Endothelial cell (in vitro differentiated cells): ENCODE measurements around the gene MUL1. TPM values are rescaled to one million over a fixed set of nuclear protein-coding genes. Genes with fewer than 3 reads are reported as not detected.

Source experiments
- DNase-seq: peaks from one replicate; pipeline ENCODE4 v3.0.0; 2021; ENCODE audit warnings: low spot score
- H3K27ac Mint-ChIP-seq: one replicate; pipeline ENCODE4 v1.8.0; 2021; ENCODE audit warnings: mixed read lengths, inconsistent platforms; ENCODE audit not compliant: unreplicated experiment
- H3K27me3 Mint-ChIP-seq: one replicate; pipeline ENCODE4 v1.8.0; 2021; ENCODE audit warnings: mild to moderate bottlenecking, moderate library complexity, mixed read lengths, inconsistent platforms; ENCODE audit not compliant: unreplicated experiment
- H3K36me3 Mint-ChIP-seq: one replicate; pipeline ENCODE4 v1.8.0; 2021; ENCODE audit warnings: mild to moderate bottlenecking, low read depth, mixed read lengths, inconsistent platforms; ENCODE audit not compliant: unreplicated experiment
- H3K4me1 Mint-ChIP-seq: one replicate; pipeline ENCODE4 v1.8.0; 2021; ENCODE audit warnings: mild to moderate bottlenecking, mixed read lengths, inconsistent platforms; ENCODE audit not compliant: unreplicated experiment
- H3K4me3 Mint-ChIP-seq: one replicate; pipeline ENCODE4 v1.8.0; 2021; ENCODE audit warnings: mild to moderate bottlenecking, mixed read lengths, inconsistent platforms; ENCODE audit not compliant: unreplicated experiment
- H3K9me3 Mint-ChIP-seq: one replicate; pipeline ENCODE4 v1.8.0; 2021; ENCODE audit warnings: mixed read lengths, inconsistent platforms; ENCODE audit not compliant: unreplicated experiment
- total RNA-seq: library from RNA; stranded (reverse); fragmentation: NEBNext Ultra II Directional; extraction: Animal tissue kit (Norgen Biotek cat#: 25700); gene quantifications from one replicate; pipeline ENCODE4 v1.2.1, GENCODE V29; 2021; ENCODE audit not compliant: unreplicated experiment
- TF ChIP-seq, protein P1 (sequence below): fragments of 200-600 bp; sonication (generic); IDR thresholded peaks from one replicate; pipeline ENCODE4 v1.5.0; 2021; ENCODE audit warnings: antibody characterized with exemption; ENCODE audit not compliant: unreplicated experiment

Gene MUL1
- total RNA-seq, 1 donor from 2014 or later = 31.5 TPM

DNA sequence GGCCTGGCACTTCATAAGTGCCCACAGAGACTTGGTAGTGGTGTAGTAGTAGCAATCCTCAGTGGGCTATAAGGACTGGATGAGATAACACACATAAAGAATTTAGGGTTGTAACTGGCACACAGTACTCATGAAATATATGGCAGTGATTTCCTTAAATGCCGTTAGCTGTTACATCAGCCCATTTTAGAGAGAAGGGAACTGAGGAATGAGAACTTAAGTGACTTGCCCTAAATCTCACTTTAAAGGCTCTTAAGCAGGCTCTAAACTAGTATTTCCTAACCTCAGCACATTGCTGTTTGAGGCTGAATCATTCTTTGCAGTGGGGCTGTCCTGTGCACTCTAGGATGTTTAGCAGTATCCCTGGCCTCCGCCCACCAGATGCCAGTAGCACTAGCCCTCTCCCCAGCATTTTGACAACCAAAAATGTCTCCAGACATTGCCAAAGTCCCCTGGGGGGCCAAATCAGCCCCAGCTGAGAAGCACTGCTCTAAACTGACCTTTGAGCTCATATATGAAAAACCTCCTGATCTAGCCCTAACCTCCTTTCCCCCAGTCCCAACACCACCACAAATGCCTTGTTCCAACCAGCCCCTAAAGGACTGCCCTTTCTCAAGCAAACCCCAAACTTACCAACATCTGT is 33.5 kb downstream of the MUL1 start:
- no peak for DNase-seq
- Mint-ChIP-seq H3K36me3 (no peaks in the 10 kb centered on the region), H3K27ac (no peak overlapping the region), H3K4me1 (no peaks in the 10 kb centered on the region), H3K27me3 (peaks cover 7% of the 10 kb centered on the region), H3K9me3 (no peaks in the 10 kb centered on the region), H3K4me3 (no peak overlapping the region)
- TF ChIP-seq, protein P1, sequence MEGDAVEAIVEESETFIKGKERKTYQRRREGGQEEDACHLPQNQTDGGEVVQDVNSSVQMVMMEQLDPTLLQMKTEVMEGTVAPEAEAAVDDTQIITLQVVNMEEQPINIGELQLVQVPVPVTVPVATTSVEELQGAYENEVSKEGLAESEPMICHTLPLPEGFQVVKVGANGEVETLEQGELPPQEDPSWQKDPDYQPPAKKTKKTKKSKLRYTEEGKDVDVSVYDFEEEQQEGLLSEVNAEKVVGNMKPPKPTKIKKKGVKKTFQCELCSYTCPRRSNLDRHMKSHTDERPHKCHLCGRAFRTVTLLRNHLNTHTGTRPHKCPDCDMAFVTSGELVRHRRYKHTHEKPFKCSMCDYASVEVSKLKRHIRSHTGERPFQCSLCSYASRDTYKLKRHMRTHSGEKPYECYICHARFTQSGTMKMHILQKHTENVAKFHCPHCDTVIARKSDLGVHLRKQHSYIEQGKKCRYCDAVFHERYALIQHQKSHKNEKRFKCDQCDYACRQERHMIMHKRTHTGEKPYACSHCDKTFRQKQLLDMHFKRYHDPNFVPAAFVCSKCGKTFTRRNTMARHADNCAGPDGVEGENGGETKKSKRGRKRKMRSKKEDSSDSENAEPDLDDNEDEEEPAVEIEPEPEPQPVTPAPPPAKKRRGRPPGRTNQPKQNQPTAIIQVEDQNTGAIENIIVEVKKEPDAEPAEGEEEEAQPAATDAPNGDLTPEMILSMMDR = no peak

DNA sequence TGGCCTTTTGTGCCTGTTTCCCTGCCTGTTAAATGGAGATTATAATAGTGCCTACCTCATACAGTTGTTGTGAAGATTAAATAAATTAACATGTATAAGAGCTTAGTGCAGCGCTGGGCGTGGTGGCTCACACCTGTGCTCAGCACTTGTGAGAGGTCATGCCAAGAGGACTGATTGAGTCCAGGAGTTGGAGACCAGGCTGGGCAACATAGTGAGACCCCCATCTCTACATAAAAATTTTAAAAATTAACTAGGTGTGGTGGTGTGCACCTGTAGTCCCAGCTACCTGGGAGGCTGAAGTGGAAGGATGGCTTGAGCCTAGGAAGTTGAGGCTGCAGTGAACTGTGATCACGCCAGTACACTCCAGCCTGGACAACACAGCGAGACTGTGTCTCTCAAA is 34.1 kb downstream of the MUL1 start:
- no peaks in the 10 kb centered on the region for H3K4me1 Mint-ChIP-seq
- TF ChIP-seq, protein P1 = no peak
- no peaks in the 10 kb centered on the region for H3K36me3 Mint-ChIP-seq
- H3K27ac Mint-ChIP-seq = no peak overlapping the region
- H3K4me3 Mint-ChIP-seq = no peak overlapping the region
- no peaks in the 10 kb centered on the region for H3K9me3 Mint-ChIP-seq
- no peak for DNase-seq
- peaks cover 9% of the 10 kb centered on the region for H3K27me3 Mint-ChIP-seq

DNA sequence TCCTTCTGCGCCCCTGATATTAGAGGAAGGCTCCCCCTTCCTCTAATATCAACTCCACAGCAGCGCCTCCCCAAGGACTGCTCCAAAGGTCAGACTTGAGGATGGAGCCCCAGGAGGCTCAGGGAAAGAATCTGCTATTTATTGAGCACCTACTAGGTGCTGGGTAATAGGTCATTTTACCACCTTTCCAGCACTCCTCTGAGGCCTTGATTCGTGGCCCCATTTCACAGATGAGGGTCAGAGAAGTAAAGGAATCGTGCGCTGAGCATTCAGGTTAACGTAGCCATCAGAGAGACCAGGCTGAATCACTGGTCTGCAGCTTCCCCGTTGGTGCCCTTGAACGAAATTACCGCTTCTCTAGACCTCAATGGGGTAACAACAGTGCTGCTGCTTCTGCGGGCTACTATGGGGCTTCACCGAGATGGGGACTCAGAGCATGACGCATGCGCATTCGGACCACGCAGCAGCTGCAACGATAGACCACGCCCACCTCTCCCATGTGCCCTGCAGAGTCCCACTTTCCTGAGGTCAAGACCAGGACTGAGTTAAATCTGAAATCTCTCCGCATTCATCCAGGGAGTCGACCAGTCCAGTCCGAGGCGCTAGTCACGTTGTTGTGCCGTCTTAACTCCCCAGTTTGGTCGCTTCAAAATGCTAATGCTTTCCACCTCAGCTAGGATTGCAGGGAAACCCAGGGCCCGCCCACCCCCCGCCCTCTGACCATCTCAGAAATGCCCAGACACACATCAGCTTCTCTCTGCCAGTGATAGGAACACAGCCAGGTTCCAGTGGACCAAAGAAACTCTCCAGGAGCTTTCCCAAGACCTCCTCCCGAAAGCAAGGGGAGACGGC is 34.9 kb downstream of the MUL1 start:
- Mint-ChIP-seq H3K4me3 (no peak overlapping the region), H3K27ac (no peak overlapping the region), H3K9me3 (no peaks in the 10 kb centered on the region), H3K36me3 (no peaks in the 10 kb centered on the region), H3K27me3 (peaks cover 9% of the 10 kb centered on the region), H3K4me1 (no peaks in the 10 kb centered on the region)
- TF ChIP-seq, protein P1 = no peak
- DNase-seq = peak; percentile 52

DNA sequence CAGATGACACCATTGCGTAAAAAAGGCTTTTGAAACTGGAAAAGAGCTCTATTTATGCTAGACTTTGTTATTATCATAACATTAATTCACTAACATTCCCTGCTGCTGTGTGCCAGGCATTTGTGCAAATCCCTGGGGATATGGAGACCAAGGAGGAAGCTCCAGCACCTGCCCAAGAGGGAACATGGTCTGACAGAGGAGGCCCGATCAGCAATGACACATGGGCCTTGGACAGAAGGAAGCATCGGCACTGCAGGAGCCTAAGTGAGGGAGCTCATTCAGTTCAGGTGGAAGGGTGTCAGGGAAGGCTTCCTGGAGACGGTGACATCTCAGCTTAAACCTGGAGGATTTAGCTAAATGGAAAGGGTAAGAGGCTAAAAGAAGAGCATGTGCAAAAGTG is 35.8 kb downstream of the MUL1 start:
- Mint-ChIP-seq H3K36me3 (no peaks in the 10 kb centered on the region), H3K27ac (no peak overlapping the region), H3K9me3 (no peaks in the 10 kb centered on the region), H3K27me3 (peaks cover 9% of the 10 kb centered on the region), H3K4me3 (no peak overlapping the region), H3K4me1 (no peaks in the 10 kb centered on the region)
- TF ChIP-seq, protein P1 = no peak
- no peak for DNase-seq

DNA sequence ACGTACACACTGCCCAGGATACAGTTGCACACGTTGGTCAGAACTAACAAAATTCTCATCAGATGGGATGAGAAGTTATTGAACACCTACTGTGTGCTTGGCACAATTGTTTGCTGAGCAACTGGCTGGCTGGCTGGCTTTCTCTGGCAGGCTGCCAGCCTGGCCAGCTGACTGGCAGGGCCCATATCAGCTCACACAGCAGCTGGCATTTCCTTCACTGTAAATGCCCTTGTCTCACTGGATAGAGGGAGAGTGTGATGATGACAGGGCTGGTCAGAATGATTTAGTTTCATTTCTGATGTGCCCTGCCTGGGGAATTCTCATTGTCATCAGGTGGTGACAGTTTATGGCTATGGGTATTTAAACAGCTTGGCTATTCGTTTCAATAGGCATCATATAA is 37.8 kb downstream of the MUL1 start:
- Mint-ChIP-seq H3K36me3 (no peaks in the 10 kb centered on the region), H3K9me3 (no peaks in the 10 kb centered on the region), H3K27ac (no peak overlapping the region), H3K27me3 (peaks cover 7% of the 10 kb centered on the region), H3K4me1 (no peaks in the 10 kb centered on the region), H3K4me3 (no peak overlapping the region)
- DNase-seq = no peak
- TF ChIP-seq, protein P1 = no peak
